Germinal center (tissue), 1 donor: Measurements from ENCODE around the gene ARAP2.

Experiments
- DNase-seq: peaks from one replicate; pipeline ENCODE4 v3.0.0; 2012; ENCODE audit warnings: mixed read lengths, low spot score

The ARAP2 gene

GRCh38 chr4:36244257-36245082 lies at the start of gene ARAP2:
Gene ARAP2 (minus strand): TSS chr4:36244514. CDS start chr4:36229486, 15,028 bp downstream.
- peak; percentile 83 for DNase-seq

GRCh38 chr4:36292556-36293188 lies 48.4 kb upstream of the ARAP2 start:
- DNase-seq, result no peak

- DNase-seq, result no peak
These were observed 46.3 kb upstream of the ARAP2 start for GRCh38 chr4:36290641-36291040.

GRCh38 chr4:36288731-36289426 lies 44.6 kb upstream of the ARAP2 start:
- no peak for DNase-seq

GRCh38 chr4:36286481-36286871 lies 42.2 kb upstream of the ARAP2 start:
- DNase-seq, result no peak

GRCh38 chr4:36285784-36286480 lies 41.6 kb upstream of the ARAP2 start:
- peak; percentile 5 for DNase-seq

- DNase-seq, result no peak
These were observed 39.7 kb upstream of the ARAP2 start for GRCh38 chr4:36283912-36284465.

GRCh38 chr4:36282503-36283030 lies 38.3 kb upstream of the ARAP2 start:
- no peak for DNase-seq

GRCh38 chr4:36281384-36282106 lies 37.2 kb upstream of the ARAP2 start, which contains the start of gene DTHD1:
Gene DTHD1 (plus strand): TSS chr4:36281616. CDS start chr4:36281759, 143 bp downstream.
- DNase-seq, result no peak

- no peak for DNase-seq
These were observed 36.2 kb upstream of the ARAP2 start for GRCh38 chr4:36280555-36280954.

GRCh38 chr4:36278789-36279188 lies 34.5 kb upstream of the ARAP2 start:
- no peak for DNase-seq

- DNase-seq, result no peak
These were observed 33.2 kb upstream of the ARAP2 start for GRCh38 chr4:36277533-36277932.

GRCh38 chr4:36274158-36274557 lies 29.8 kb upstream of the ARAP2 start:
- DNase-seq, result no peak

GRCh38 chr4:36273276-36273675 lies 29.0 kb upstream of the ARAP2 start:
- DNase-seq, result no peak

GRCh38 chr4:36269533-36270173 lies 25.3 kb upstream of the ARAP2 start:
- DNase-seq, result no peak

- no peak for DNase-seq
These were observed 24.8 kb upstream of the ARAP2 start for GRCh38 chr4:36269101-36269500.

GRCh38 chr4:36267486-36268268 lies 23.4 kb upstream of the ARAP2 start:
- DNase-seq, result no peak

GRCh38 chr4:36264207-36264826 lies 20.0 kb upstream of the ARAP2 start:
- no peak for DNase-seq

- DNase-seq, result no peak
These were observed 16.4 kb upstream of the ARAP2 start for GRCh38 chr4:36260731-36261130.
